ENCODE data around the gene MAN2B2.

MAN2B2 gene

DNA sequence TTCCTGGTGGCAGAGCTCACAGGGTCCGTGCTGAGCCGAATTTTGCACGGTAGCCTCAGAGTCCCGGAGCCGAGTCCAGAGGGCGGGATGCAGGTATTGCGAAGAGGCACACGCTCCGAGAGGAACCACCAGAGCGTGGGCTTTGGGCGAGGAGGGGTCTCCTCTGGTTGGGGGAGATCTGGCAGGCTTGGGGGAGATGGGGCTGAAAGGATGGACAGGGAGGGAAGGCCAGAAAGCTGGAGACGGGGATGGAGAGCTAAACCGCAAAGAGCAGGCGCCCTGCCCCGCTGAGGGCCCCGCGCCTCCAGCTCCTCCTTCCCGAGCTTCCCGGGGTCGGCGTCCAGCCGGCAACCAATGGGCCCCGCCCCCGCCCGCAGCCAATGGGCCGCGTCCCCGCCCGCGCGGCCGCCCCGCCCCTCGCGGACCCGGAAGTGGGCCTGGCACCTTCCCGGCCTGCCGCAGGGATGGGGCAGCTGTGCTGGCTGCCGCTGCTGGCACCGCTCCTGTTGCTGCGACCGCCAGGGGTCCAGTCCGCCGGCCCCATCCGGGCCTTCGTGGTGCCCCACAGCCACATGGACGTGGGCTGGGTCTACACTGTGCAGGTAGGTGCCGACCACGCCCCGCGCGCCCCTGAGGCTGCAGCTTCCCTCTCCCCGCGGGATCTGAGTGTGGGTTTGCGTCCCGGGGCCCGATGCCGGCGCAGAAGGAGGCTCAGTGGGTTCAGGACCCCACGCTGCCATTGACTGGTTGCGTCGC, at the start of gene MAN2B2:
MAN2B2 (plus strand) TSS at position 443 of the 756 bp plus-strand sequence; CDS start at position 465, 22 bp downstream.
- peak; percentile 22 for DNase-seq (ENCODE audit: low read depth)
- TF ChIP-seq, protein P1, sequence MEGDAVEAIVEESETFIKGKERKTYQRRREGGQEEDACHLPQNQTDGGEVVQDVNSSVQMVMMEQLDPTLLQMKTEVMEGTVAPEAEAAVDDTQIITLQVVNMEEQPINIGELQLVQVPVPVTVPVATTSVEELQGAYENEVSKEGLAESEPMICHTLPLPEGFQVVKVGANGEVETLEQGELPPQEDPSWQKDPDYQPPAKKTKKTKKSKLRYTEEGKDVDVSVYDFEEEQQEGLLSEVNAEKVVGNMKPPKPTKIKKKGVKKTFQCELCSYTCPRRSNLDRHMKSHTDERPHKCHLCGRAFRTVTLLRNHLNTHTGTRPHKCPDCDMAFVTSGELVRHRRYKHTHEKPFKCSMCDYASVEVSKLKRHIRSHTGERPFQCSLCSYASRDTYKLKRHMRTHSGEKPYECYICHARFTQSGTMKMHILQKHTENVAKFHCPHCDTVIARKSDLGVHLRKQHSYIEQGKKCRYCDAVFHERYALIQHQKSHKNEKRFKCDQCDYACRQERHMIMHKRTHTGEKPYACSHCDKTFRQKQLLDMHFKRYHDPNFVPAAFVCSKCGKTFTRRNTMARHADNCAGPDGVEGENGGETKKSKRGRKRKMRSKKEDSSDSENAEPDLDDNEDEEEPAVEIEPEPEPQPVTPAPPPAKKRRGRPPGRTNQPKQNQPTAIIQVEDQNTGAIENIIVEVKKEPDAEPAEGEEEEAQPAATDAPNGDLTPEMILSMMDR (conservative IDR thresholded peaks at IDR 0.05; ENCODE audit: low read depth, low read length): peak; percentile 9
- H3K4me3 ChIP-seq (ENCODE audit: low read length): peak within 1 kb of the TSS; percentile 84

DNA sequence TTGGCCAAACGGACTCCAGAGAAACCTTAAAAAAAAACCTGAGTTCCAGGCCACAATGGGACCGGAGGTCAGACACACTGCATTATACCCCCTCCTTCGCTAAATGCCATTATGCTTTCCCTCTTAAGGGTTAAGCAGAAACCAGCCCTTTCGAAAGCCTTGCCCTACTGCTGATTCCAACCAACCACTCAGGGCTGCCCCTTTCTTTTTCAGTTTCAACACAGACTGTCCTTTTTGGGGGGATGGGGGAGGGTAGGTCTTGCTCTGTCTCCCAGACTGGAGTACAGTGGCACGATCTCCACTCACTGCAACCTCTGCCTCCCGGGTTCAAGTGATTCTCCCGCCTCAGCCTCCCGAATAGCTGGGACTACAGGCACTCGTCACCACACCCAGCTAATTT, 49.5 kb upstream of the MAN2B2 start:
- TF ChIP-seq, protein P1 (conservative IDR thresholded peaks at IDR 0.05; ENCODE audit: low read depth, low read length): no peak
- DNase-seq (ENCODE audit: low read depth): no peak
- H3K4me3 ChIP-seq (ENCODE audit: low read length): no peak overlapping the region

DNA sequence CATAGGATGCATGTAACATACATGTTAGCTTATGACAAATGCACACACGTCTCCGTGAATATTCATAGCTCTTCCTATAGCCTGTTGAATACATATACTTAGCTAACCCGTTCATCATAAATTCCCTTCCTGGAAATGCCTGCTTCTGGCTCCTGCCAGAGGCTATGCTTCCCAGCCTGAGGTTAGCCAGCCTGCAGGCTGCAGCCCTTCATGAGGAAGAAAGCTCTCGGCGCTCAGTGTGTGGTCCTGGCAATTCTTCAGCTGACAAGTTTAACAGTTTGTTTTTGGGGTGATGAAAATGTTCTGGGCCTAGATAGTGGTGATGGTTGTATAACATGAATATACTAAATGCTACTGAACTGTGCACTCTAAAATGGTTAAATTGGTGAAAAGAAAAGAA, 48.8 kb upstream of the MAN2B2 start:
- no peak for DNase-seq (ENCODE audit: low read depth)
- H3K4me3 ChIP-seq (ENCODE audit: low read length): no peak overlapping the region
- TF ChIP-seq, protein P1 (conservative IDR thresholded peaks at IDR 0.05; ENCODE audit: low read depth, low read length): no peak

DNA sequence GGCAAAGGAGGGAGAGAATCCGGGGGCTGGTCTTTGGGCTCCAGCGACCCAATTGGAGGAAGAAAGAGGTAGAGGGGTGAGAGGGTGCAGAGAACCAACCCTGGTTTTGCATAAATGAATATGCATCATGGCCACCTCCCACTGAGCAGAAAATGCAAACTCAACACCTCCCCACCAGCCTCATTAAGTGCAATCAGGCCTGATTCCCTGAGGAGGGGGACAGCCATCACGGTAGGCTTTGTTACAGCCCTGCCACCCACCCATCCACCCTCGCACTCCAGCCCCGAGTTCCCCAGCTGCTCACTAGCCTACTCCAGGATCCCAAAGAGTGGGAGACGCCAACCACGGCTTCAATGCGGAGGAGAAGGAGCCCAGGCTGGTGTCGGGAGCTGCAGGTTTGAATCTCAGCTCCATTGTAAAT, 48.3 kb upstream of the MAN2B2 start:
- no peak overlapping the region for H3K4me3 ChIP-seq (ENCODE audit: low read length)
- TF ChIP-seq, protein P1 (conservative IDR thresholded peaks at IDR 0.05; ENCODE audit: low read depth, low read length): no peak
- DNase-seq (ENCODE audit: low read depth): no peak

DNA sequence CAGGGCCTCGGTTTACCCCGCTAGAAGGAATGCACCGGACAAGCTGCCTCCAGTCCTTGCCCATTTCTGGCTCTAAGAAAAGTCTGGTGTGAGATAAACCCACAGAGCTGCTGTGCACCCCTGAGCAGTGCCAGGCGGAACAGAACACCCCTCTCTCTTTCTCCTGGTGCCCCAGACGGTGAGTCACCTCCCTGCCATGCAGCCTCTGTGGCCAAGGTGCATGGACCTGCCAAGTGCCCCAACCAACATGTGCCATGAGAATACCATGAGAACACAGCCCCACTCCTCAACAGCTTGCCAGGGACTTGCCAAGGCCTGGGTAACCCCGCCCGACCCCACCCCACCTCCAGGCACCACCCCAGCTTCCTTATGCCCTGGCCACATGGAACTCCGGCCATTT, 47.7 kb upstream of the MAN2B2 start:
- no peak overlapping the region for H3K4me3 ChIP-seq (ENCODE audit: low read length)
- TF ChIP-seq, protein P1 (conservative IDR thresholded peaks at IDR 0.05; ENCODE audit: low read depth, low read length): no peak
- DNase-seq (ENCODE audit: low read depth): no peak

DNA sequence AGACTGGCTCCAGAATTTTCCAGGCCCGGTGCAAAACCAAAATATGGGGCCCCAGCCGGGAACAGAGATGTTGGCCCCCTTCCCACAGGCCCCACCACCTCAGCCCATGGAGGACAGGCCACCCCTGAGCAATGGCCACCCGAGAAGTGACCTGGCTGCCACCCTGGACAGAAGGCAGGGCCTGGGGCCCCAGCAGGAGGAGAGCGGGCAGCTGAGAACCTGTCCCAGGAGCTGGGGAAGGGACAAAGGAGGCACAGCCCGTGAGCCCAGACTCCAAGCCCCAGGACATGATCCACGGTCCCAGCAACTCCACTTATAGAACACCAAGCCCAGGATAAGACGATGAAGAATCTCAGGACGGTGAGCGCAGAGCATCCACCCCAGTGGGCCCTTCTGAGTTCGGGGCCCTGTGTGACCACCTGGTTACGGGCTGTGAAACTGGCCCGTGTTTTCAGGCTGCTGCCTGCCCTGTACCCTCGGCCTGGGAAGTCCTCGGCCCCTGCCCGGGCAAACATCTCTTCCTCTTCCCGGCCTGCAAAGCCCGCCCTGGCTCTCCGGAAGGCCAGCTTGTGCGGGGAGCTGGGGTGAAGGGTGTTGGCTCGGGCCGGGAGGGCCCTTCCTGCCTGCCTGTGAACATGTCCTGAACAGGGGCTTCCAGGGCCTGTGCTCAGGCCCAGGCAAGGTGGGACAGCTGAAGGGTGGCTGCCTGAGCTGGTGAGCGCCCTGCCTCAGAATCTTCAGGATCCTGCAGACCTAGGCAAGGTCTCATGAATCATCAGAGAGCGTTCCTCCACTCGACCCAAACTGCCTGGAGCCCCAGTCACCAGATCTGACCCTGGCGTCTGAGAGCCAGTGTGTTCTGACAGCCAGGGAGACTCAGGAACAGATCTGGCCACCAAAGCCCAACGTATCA, 47.0 kb upstream of the MAN2B2 start:
- TF ChIP-seq, protein P1 (conservative IDR thresholded peaks at IDR 0.05; ENCODE audit: low read depth, low read length): no peak
- no peak overlapping the region for H3K4me3 ChIP-seq (ENCODE audit: low read length)
- no peak for DNase-seq (ENCODE audit: low read depth)

All from retinal pigment epithelial cell (primary cell).